K562 (cell line): Measurements from ENCODE around the gene SCN7A. TPM values are rescaled to one million over a fixed set of nuclear protein-coding genes. Genes with fewer than 3 reads are reported as not detected.

Experiments
- ATAC-seq: fragments of 200-7000 bp; cut with Tn5 transposase; 3 replicates; pipeline ENCODE4 v1.9.1; 2020; ENCODE audit warnings: moderate library complexity
- BruUV-seq: library from RNA; stranded (reverse); fragments of 400-500 nt; replicated peaks from 2 replicates; lab custom pipeline; 2021; lab: Mats Ljungman, UMichigan
- CTCF ChIA-PET: fragments of 300-600 bp; formaldehyde crosslinking; extraction: SDS; loops from one replicate; lab custom pipeline; 2021; ENCODE audit warnings: low intra/inter-chr PET ratio; lab: Yijun Ruan, JAX
- POLR2A ChIA-PET: fragments of 300-600, 350-650 bp; sonication (Branson Sonifier 250); formaldehyde crosslinking; extraction: SDS; loops from one replicate; lab custom pipeline; 2021; ENCODE audit warnings: antibody characterized with exemption, inconsistent platforms; lab: Yijun Ruan, JAX
- DNase-seq, 4 experiments: peaks; one replicate each; pipeline versions ENCODE4 v3.0.0 to v3.0.0-alpha.2; 2011 to 2018; ENCODE audit warnings: low spot score in 3 of 4, mixed read lengths in 3 of 4; ENCODE audit errors: extremely low read depth in 1 of 4
- FAIRE-seq: peaks from 2 replicates; lab custom pipeline; 2011; peaks lifted over from hg19 to GRCh38; lab: Jason Lieb, UNC
- H2AFZ ChIP-seq: 2 replicates; pipeline ENCODE4 v1.6.0; 2011; ENCODE audit warnings: low read depth, low read length, control low read depth, inconsistent platforms
- H3K27ac ChIP-seq: fragments of 200-600 bp; 3 replicates; pipeline ENCODE4 v1.8.0; 2011; ENCODE audit warnings: low read depth, mild to moderate bottlenecking, control low read depth, inconsistent platforms, low read length, moderate library complexity, mixed read lengths; ENCODE audit errors: extremely low read depth
- H3K27me3 ChIP-seq, 2 experiments: fragments of 300-600 bp in 1 of 2; 2 replicates in 1 of 2; 3 replicates in 1 of 2; pipeline versions ENCODE4 v1.6.0 to v1.8.0; 2011; ENCODE audit warnings: inconsistent platforms in 2 of 2, low read length in 2 of 2, mild to moderate bottlenecking in 1 of 2, mixed read lengths in 1 of 2, moderate library complexity in 1 of 2; ENCODE audit not compliant: control insufficient read depth in 2 of 2, insufficient read depth in 2 of 2
- H3K36me3 ChIP-seq: fragments of 300-600 bp; 3 replicates; pipeline ENCODE4 v1.8.0; 2011; ENCODE audit warnings: mild to moderate bottlenecking, low read length, inconsistent platforms; ENCODE audit not compliant: control insufficient read depth, insufficient read depth
- H3K4me1 ChIP-seq, 2 experiments: fragments of 200-600 bp in 1 of 2; replicated peaks in 1 of 2; 2 replicates in 1 of 2; 3 replicates in 1 of 2; pipeline versions ENCODE4 v1.5.1 to v1.8.0; 2011; ENCODE audit warnings: inconsistent platforms in 2 of 2, low read length in 2 of 2, mild to moderate bottlenecking in 1 of 2, mixed read lengths in 1 of 2, moderate library complexity in 1 of 2; ENCODE audit not compliant: control insufficient read depth in 2 of 2, insufficient read depth in 2 of 2
- H3K4me2 ChIP-seq: 2 replicates; pipeline ENCODE4 v1.6.1; 2011; ENCODE audit warnings: low read length, control low read depth, inconsistent platforms, mixed read lengths; ENCODE audit not compliant: insufficient read depth
- H3K4me3 ChIP-seq: fragments of 200-600 bp; sonication (generic), shearing (Covaris generic); 2 replicates; pipeline ENCODE4 v1.5.1; 2016; ENCODE audit warnings: control low read depth, inconsistent platforms
- H3K79me2 ChIP-seq: fragments of 200-600 bp; 3 replicates; pipeline ENCODE4 v1.8.0; 2011; ENCODE audit warnings: low read length, inconsistent platforms; ENCODE audit not compliant: control insufficient read depth, insufficient read depth
- H3K9ac ChIP-seq, 2 experiments: 2 replicates each; pipeline versions ENCODE4 v1.6.0 to v1.6.1; 2011; ENCODE audit warnings: low read depth in 2 of 2, low read length in 2 of 2, control low read depth in 1 of 2, inconsistent platforms in 1 of 2, mild to moderate bottlenecking in 1 of 2, mixed read lengths in 1 of 2; ENCODE audit not compliant: insufficient read depth in 1 of 2
- H3K9me1 ChIP-seq: one replicate; pipeline ENCODE4 v1.6.0; 2011; ENCODE audit warnings: inconsistent platforms, mild to moderate bottlenecking, low read length, moderate library complexity; ENCODE audit not compliant: control insufficient read depth, insufficient read depth
- H3K9me3 ChIP-seq: replicated peaks from 2 replicates; pipeline ENCODE4 v1.5.1; 2011; ENCODE audit warnings: low read depth, low read length, inconsistent platforms; ENCODE audit not compliant: control insufficient read depth, insufficient read depth
- H4K20me1 ChIP-seq: replicated peaks from 2 replicates; pipeline ENCODE4 v1.6.1; 2011; ENCODE audit warnings: low read length, inconsistent platforms, mixed read lengths; ENCODE audit not compliant: control insufficient read depth, insufficient read depth
- ATF1 ChIP-seq, 2 experiments: fragments of 450-650 bp in 1 of 2; IDR thresholded peaks; 2 replicates each; pipeline ENCODE4 v1.6.1; 2016; ENCODE audit warnings: missing compliant biosample characterization in 1 of 2, missing genetic modification characterization in 1 of 2
- ATF3 ChIP-seq, 2 experiments: fragments of 450-650 bp in 1 of 2; sonication (generic) in 1 of 2; formaldehyde crosslinking in 1 of 2; IDR thresholded peaks in 1 of 2; conservative IDR thresholded peaks in 1 of 2; 2 replicates each; pipeline versions ENCODE4 v1.6.1 to v1.8.1; 2016 to 2023; ENCODE audit warnings: mild to moderate bottlenecking in 2 of 2, moderate library complexity in 2 of 2, inconsistent platforms in 1 of 2, missing genetic modification reagents in 1 of 2
- CREB1 ChIP-seq, 2 experiments: sonication (generic) in 1 of 2; formaldehyde crosslinking in 1 of 2; IDR thresholded peaks; 2 replicates each; pipeline versions ENCODE4 v1.6.1 to v1.8.0; 2012 to 2022; ENCODE audit warnings: inconsistent platforms in 1 of 2, mild to moderate bottlenecking in 1 of 2, missing genetic modification reagents in 1 of 2, moderate library complexity in 1 of 2
- CREM ChIP-seq: IDR thresholded peaks from 2 replicates; pipeline ENCODE4 v1.6.1; 2014; ENCODE audit warnings: antibody characterized with exemption, low read depth
- CTCF ChIP-seq, 3 experiments: IDR thresholded peaks in 2 of 3; conservative IDR thresholded peaks in 1 of 3; 2 replicates each; pipeline ENCODE4 v1.5.1; 2011 to 2012; ENCODE audit warnings: low read length in 3 of 3, mild to moderate bottlenecking in 3 of 3, control low read depth in 2 of 3, improper control_type of control experiment in 1 of 3, inconsistent platforms in 1 of 3, low read depth in 1 of 3, mixed read lengths in 1 of 3, moderate library complexity in 1 of 3; ENCODE audit not compliant: insufficient read depth in 2 of 3
- DEAF1 ChIP-seq: fragments of 450-650 bp; formaldehyde crosslinking; IDR thresholded peaks from 2 replicates; pipeline ENCODE4 v1.4.0; 2020; ENCODE audit warnings: mild to moderate bottlenecking, moderate library complexity
- JUND ChIP-seq, 2 experiments: IDR thresholded peaks; 2 replicates in 1 of 2; 3 replicates in 1 of 2; pipeline ENCODE4 v1.6.1; 2011; ENCODE audit warnings: borderline replicate concordance in 2 of 2, low read depth in 2 of 2, low read length in 2 of 2, improper control_type of control experiment in 1 of 2, missing biosample characterization in 1 of 2, missing genetic modification characterization in 1 of 2, missing genetic modification reagents in 1 of 2
- RAD21 ChIP-seq, 2 experiments: fragments of 250-450 bp in 1 of 2; fragments of 450-650 bp in 1 of 2; sonication (Bioruptor Pico) in 1 of 2; formaldehyde crosslinking in 1 of 2; IDR thresholded peaks in 1 of 2; conservative IDR thresholded peaks in 1 of 2; 2 replicates each; pipeline versions ENCODE4 v1.4.0 to v1.8.0; 2020 to 2022; ENCODE audit warnings: mild to moderate bottlenecking in 2 of 2, moderate library complexity in 1 of 2
- SIX5 ChIP-seq, 2 experiments: IDR thresholded peaks; 2 replicates each; pipeline ENCODE4 v1.6.1; 2011; ENCODE audit warnings: low read length in 2 of 2, borderline replicate concordance in 1 of 2, low read depth in 1 of 2, mild to moderate bottlenecking in 1 of 2, moderate library complexity in 1 of 2; ENCODE audit not compliant: insufficient read depth in 1 of 2
- SRF ChIP-seq, 2 experiments: fragments of 250-450, 450-650 bp in 1 of 2; sonication (Bioruptor Pico) in 1 of 2; sonication (generic) in 1 of 2; formaldehyde crosslinking; IDR thresholded peaks; 2 replicates each; pipeline versions ENCODE4 v1.5.0 to v1.5.1; 2020 to 2022; ENCODE audit warnings: mild to moderate bottlenecking in 1 of 2, missing genetic modification reagents in 1 of 2
- USF1 ChIP-seq: sonication (generic); formaldehyde crosslinking; IDR thresholded peaks from 2 replicates; pipeline ENCODE4 v1.9.0; 2022; ENCODE audit warnings: mild to moderate bottlenecking, missing genetic modification reagents
- ZNF780A ChIP-seq: fragments of 250-450 bp; sonication (Bioruptor Pico); IDR thresholded peaks from 2 replicates; pipeline ENCODE4 v1.5.0; 2021; ENCODE audit warnings: mild to moderate bottlenecking
- ZNF79 ChIP-seq: fragments of 250-450 bp; sonication (Bioruptor Pico); IDR thresholded peaks from 2 replicates; pipeline ENCODE4 v1.4.0; 2020; ENCODE audit warnings: low read depth, mild to moderate bottlenecking, moderate library complexity
- ZSCAN29 ChIP-seq: fragments of 450-650 bp; IDR thresholded peaks from 2 replicates; pipeline ENCODE4 v1.6.1; 2017
- WGBS: fragments of 100-300 bp; shearing (Covaris generic); methylation state at CpG from one replicate; pipeline ENCODE4 v1.1.6; 2016; ENCODE audit warnings: low coverage, mixed read lengths; ENCODE audit not compliant: insufficient coverage; ENCODE audit errors: missing lambda C conversion rate; 5-methylcytosine and 5-hydroxymethylcytosine counted together
- in situ Hi-C: fragments of 300-500 bp; cut with MboI; formaldehyde crosslinking; loops from 4 replicates; pipeline ENCODE4 v1.15.0; 2018; ENCODE audit warnings: inconsistent platforms, mixed read lengths
- intact Hi-C: fragments of 100-400 bp; cut with micrococcal nuclease; formaldehyde crosslinking; loops from 2 replicates; pipeline ENCODE4 v1.14.2; 2022
- polyA plus RNA-seq, 8 experiments: library from polyadenylated mRNA; depleted of rRNA in 4 of 8; stranded (reverse) in 5 of 8; unstranded in 3 of 8; fragments of >200 nt; fragmentation: Nextera tagmentation in 2 of 8; fragmentation: Illumina TruSeq in 1 of 8; extraction: Ambion mirVana in 2 of 8; extraction: Trizol in 1 of 8; gene quantifications; 2 replicates each; pipeline versions ENCODE4 v1.2.1 to v1.2.3, GENCODE V29; 2011 to 2014; ENCODE audit warnings: inconsistent platforms in 1 of 8, missing spikeins in 1 of 8
- total RNA-seq, 7 experiments: library from RNA; depleted of rRNA in 6 of 7; stranded (reverse); fragments of >200 nt in 6 of 7; fragmentation: Illumina TruSeq in 2 of 7; extraction: Trizol in 2 of 7; gene quantifications; 2 replicates each; pipeline versions ENCODE4 v1.2.1 to v1.2.3, GENCODE V29; 2011 to 2021; ENCODE audit warnings: low replicate concordance in 1 of 7

SCN7A gene
- total and polyA plus RNA-seq, 9 of the 15 experiments (the other 6 are each of a cell fraction or from before 2014, with no cell fraction given), result under 0.01 to 0.05 (median 0.03) TPM; not detected in 3

GRCh38 chr2:166417669-166418068, 76.4 kb downstream of the SCN7A start:
- ChIA-PET CTCF (interaction anchor here (3.5 kb wide), 1 partner anchor 238 kb away, joined by 19 read pairs; no protein-coding TSS in a partner anchor), POLR2A (interaction anchor here (0.8 to 1.0 kb wide), 2 partner anchors 465 to 1631 kb away, joined by 3 to 4 read pairs; partner anchors contain the start of gene TTC21B)
- FAIRE-seq (peak; percentile 80), ATAC-seq (peak; percentile 81), DNase-seq (peak in 2 of 4 experiments; percentile 31 to 67)
- H3K4me1 ChIP-seq, result no peaks in the 10 kb centered on the region
- WGBS, result 55% methylated on average over 2 of the region's 2 CpGs
- no peaks in the 10 kb centered on the region for H3K9me1 ChIP-seq
- no TSS peak for BruUV-seq
- H3K9ac ChIP-seq, result no peak overlapping the region
- H3K4me3 ChIP-seq, result no peak overlapping the region
- no peak overlapping the region for H2AFZ ChIP-seq
- H3K79me2 ChIP-seq, result no peaks in the 10 kb centered on the region
- H3K4me2 ChIP-seq, result no peak overlapping the region
- H3K36me3 ChIP-seq, result no peaks in the 10 kb centered on the region
- no peaks in the 10 kb centered on the region for H3K27me3 ChIP-seq
- H3K27ac ChIP-seq, result no peak overlapping the region
- intact Hi-C loops (loop anchor here (2.0 to 5.0 kb wide), 4 partner anchors 99 to 1425 kb away; no protein-coding TSS in a partner anchor), in situ Hi-C loops (loop anchor here (10.0 to 25.0 kb wide), 2 partner anchors 233 to 480 kb away; no protein-coding TSS in a partner anchor)
- TF ChIP-seq ATF3 (IDR thresholded peaks at IDR 0.05) (peak; percentile 42; the same call in 1 of the 2 replicates), ATF3 (CRISPR knock-in tag; conservative IDR thresholded peaks at IDR 0.05) (no peak), RAD21 (CRISPR knock-in tag; conservative IDR thresholded peaks at IDR 0.05 in 1 of 2, IDR thresholded peaks at IDR 0.05 in 1 of 2) (peak; percentile 30 to 52), JUND (IDR thresholded peaks at IDR 0.05; ENCODE audit: borderline replicate concordance, low read depth, low read length) (peak; percentile 45; the same call in 1 of the 2 replicates), JUND (tag; IDR thresholded peaks at IDR 0.05; ENCODE audit: borderline replicate concordance, low read depth, low read length) (peak; percentile 29; the same call in 2 of the 3 replicates), CTCF (IDR thresholded peaks at IDR 0.05 in 2 of 3, conservative IDR thresholded peaks at IDR 0.05 in 1 of 3; ENCODE audit: insufficient read depth in 2 of 3, low read depth in 1 of 3, low read length in 3 of 3) (peak; percentile 31 to 58 (median 36); a peak in 3 of 6 replicates), DEAF1 (CRISPR knock-in tag) (no peak), CREB1 (IDR thresholded peaks at IDR 0.05) (no peak), CREB1 (CRISPR knock-in tag; IDR thresholded peaks at IDR 0.05) (peak; percentile 37; the same call in 1 of the 2 replicates), SIX5 (IDR thresholded peaks at IDR 0.05; ENCODE audit: borderline replicate concordance in 1 of 2, insufficient read depth in 1 of 2, low read depth in 1 of 2, low read length in 2 of 2) (no peak), CREM (peak; percentile 79; the same call in 1 of the 2 replicates), ZSCAN29 (no peak), USF1 (no peak), ZNF79 (no peak), ZNF780A (CRISPR knock-in tag) (no peak), SRF (CRISPR knock-in tag; IDR thresholded peaks at IDR 0.05) (no peak), ATF1 (CRISPR knock-in tag; IDR thresholded peaks at IDR 0.05) (no peak), ATF1 (tag; IDR thresholded peaks at IDR 0.05) (0 out of 2 replicates have a peak, but pooled peaks have one; percentile 16)
- no peaks in the 10 kb centered on the region for H4K20me1 ChIP-seq
- H3K9me3 ChIP-seq, result no peaks in the 10 kb centered on the region
